Fibroblast of lung (primary cell): ENCODE measurements around the gene RPS6KA2.

Experiments
- EZH2 ChIP-seq: IDR thresholded peaks from 2 replicates; pipeline ENCODE4 v1.5.1; 2012; ENCODE audit warnings: low read length, control low read depth, mild to moderate bottlenecking; ENCODE audit errors: missing control alignments
- TF ChIP-seq, protein P1 (sequence below), 2 donors: IDR thresholded peaks in 1 of 2; conservative IDR thresholded peaks in 1 of 2; 1 replicate in 1 of 2; 2 replicates in 1 of 2; pipeline ENCODE4 v1.5.1; 2011 to 2012; ENCODE audit warnings: low read length in 2 of 2, control low read depth in 1 of 2, inconsistent platforms in 1 of 2, low read depth in 1 of 2, mild to moderate bottlenecking in 1 of 2

DNA sequence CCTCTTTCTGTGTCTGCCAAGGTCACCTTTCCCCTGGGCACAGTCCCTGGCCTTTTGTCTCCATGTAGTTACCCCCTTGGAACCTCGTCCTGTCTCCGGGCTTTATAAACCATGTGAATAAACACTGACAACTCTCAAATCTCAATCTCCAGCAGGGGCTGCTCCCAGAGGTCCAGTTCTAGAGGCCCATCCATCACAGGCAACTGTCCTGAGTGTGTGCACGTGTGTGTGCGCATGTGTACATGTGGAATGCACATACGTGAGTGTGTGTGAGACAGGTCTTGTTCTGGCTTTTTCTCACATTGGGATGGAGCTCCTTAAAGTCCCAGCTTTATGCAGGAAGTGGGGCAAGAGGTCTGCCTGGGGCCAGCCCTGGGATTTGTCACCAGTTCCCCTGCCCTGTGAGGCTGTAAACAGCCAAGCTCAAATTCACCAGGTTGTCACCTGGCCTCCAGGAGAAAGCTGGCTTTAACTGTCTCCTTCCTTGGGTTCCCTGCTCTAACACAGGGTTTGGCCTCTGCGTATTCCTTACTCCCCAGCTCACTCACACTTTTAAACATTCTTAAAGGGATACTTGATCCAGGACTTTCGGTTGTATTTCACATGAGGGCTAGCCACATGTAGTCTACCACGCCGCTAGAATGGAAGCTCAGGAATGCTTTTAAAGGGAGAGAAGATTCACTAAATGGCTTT is 83.3 kb downstream of the RPS6KA2 start:
- TF ChIP-seq, protein P1, sequence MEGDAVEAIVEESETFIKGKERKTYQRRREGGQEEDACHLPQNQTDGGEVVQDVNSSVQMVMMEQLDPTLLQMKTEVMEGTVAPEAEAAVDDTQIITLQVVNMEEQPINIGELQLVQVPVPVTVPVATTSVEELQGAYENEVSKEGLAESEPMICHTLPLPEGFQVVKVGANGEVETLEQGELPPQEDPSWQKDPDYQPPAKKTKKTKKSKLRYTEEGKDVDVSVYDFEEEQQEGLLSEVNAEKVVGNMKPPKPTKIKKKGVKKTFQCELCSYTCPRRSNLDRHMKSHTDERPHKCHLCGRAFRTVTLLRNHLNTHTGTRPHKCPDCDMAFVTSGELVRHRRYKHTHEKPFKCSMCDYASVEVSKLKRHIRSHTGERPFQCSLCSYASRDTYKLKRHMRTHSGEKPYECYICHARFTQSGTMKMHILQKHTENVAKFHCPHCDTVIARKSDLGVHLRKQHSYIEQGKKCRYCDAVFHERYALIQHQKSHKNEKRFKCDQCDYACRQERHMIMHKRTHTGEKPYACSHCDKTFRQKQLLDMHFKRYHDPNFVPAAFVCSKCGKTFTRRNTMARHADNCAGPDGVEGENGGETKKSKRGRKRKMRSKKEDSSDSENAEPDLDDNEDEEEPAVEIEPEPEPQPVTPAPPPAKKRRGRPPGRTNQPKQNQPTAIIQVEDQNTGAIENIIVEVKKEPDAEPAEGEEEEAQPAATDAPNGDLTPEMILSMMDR (conservative IDR thresholded peaks at IDR 0.05 in 1 of 2, IDR thresholded peaks at IDR 0.05 in 1 of 2; ENCODE audit: low read depth in 1 of 2, low read length in 2 of 2), result no peak
- TF ChIP-seq EZH2, result no peak
